HepG2 (cell line): ENCODE results near the gene THRB. TPM values are rescaled to one million over a fixed set of nuclear protein-coding genes. Genes with fewer than 3 reads are reported as not detected.

Experiments used
- ATAC-seq: fragments of 200-7000 bp; cut with Tn5 transposase; 3 replicates; pipeline ENCODE4 v1.9.1; 2020; ENCODE audit warnings: mild to moderate bottlenecking, moderate library complexity
- BruUV-seq: library from RNA; stranded (reverse); fragments of 400-500 nt; replicated peaks from 2 replicates; lab custom pipeline; 2021; lab: Mats Ljungman, UMichigan
- CTCF ChIA-PET: fragments of 300-600 bp; formaldehyde crosslinking; extraction: SDS; loops from one replicate; lab custom pipeline; 2021; ENCODE audit warnings: low total read pairs, inconsistent platforms, low intra/inter-chr PET ratio; lab: Yijun Ruan, JAX
- POLR2A ChIA-PET: fragments of 350-600 bp; sonication (Branson Sonifier 250); formaldehyde crosslinking; loops from one replicate; lab custom pipeline; 2020; ENCODE audit warnings: antibody characterized with exemption, inconsistent platforms; lab: Yijun Ruan, JAX
- DNase-seq: peaks from one replicate; pipeline ENCODE4 v3.0.0-alpha.2; 2015; ENCODE audit warnings: low spot score
- FAIRE-seq: peaks from 3 replicates; lab custom pipeline; 2011; peaks lifted over from hg19 to GRCh38; lab: Jason Lieb, UNC
- H2AFZ ChIP-seq: one replicate; pipeline ENCODE4 v1.6.1; 2011; ENCODE audit warnings: low read length, inconsistent platforms
- H3K27ac ChIP-seq: fragments of 300-600 bp; 3 replicates; pipeline ENCODE4 v1.8.0; 2011; ENCODE audit warnings: mixed run types, mild to moderate bottlenecking, mixed read lengths, low read length, inconsistent platforms; ENCODE audit not compliant: insufficient read depth; ENCODE audit errors: extremely low read length
- H3K27me3 ChIP-seq, 2 experiments: fragments of 200-600 bp in 1 of 2; 2 replicates in 1 of 2; 3 replicates in 1 of 2; pipeline versions ENCODE4 v1.6.0 to v1.8.0; 2011; ENCODE audit warnings: low read length in 2 of 2, mild to moderate bottlenecking in 2 of 2, moderate library complexity in 2 of 2, inconsistent platforms in 1 of 2; ENCODE audit not compliant: insufficient read depth in 2 of 2, control insufficient read depth in 1 of 2
- H3K36me3 ChIP-seq, 2 experiments: fragments of 200-600 bp in 1 of 2; replicated peaks in 1 of 2; 2 replicates in 1 of 2; 3 replicates in 1 of 2; pipeline versions ENCODE4 v1.5.1 to v1.8.0; 2011; ENCODE audit warnings: low read length in 2 of 2, inconsistent platforms in 1 of 2; ENCODE audit not compliant: insufficient read depth in 2 of 2, control insufficient read depth in 1 of 2
- H3K4me1 ChIP-seq: 2 replicates; pipeline ENCODE4 v1.5.1; 2012; ENCODE audit warnings: low read length, inconsistent platforms; ENCODE audit not compliant: insufficient read depth
- H3K4me2 ChIP-seq: 2 replicates; pipeline ENCODE4 v1.6.0; 2011; ENCODE audit warnings: low read depth, low read length, inconsistent platforms
- H3K4me3 ChIP-seq, 3 experiments: fragments of 200-600 bp in 1 of 3; sonication (generic), shearing (Covaris generic) in 1 of 3; replicated peaks in 1 of 3; 2 replicates each; pipeline ENCODE4 v1.5.1; 2011 to 2016; ENCODE audit warnings: low read length in 3 of 3, inconsistent platforms in 2 of 3, low read depth in 2 of 3, mild to moderate bottlenecking in 2 of 3, control low read depth in 1 of 3, mixed read lengths in 1 of 3; ENCODE audit not compliant: insufficient read depth in 1 of 3
- H3K79me2 ChIP-seq: one replicate; pipeline ENCODE4 v1.6.1; 2011; ENCODE audit warnings: low read length, inconsistent platforms; ENCODE audit not compliant: insufficient read depth
- H3K9ac ChIP-seq: 2 replicates; pipeline ENCODE4 v1.6.0; 2011; ENCODE audit warnings: mild to moderate bottlenecking, low read depth, low read length, inconsistent platforms; ENCODE audit not compliant: insufficient read depth
- H3K9me3 ChIP-seq: 2 replicates; pipeline ENCODE4 v1.5.1; 2012; ENCODE audit warnings: mild to moderate bottlenecking, low read length
- H4K20me1 ChIP-seq: 2 replicates; pipeline ENCODE4 v1.6.0; 2011; ENCODE audit warnings: inconsistent platforms, mild to moderate bottlenecking, low read length, moderate library complexity; ENCODE audit not compliant: insufficient read depth
- HNRNPK ChIP-seq: fragments of 200-400 bp; formaldehyde crosslinking; IDR thresholded peaks from 2 replicates; pipeline ENCODE4 v1.6.1; 2018; ENCODE audit warnings: low read length, low read depth, moderate library complexity, mild to moderate bottlenecking; ENCODE audit not compliant: poor library complexity, severe bottlenecking
- HNRNPUL1 ChIP-seq: fragments of 200-400 bp; formaldehyde crosslinking; IDR thresholded peaks from 2 replicates; pipeline ENCODE4 v1.6.1; 2017; ENCODE audit warnings: low read depth, mild to moderate bottlenecking, low read length, moderate library complexity
- ISX ChIP-seq: sonication (generic); formaldehyde crosslinking; conservative IDR thresholded peaks from 2 replicates; pipeline ENCODE4 v1.5.0; 2020; ENCODE audit warnings: missing genetic modification reagents
- MBD4 ChIP-seq: IDR thresholded peaks from 2 replicates; pipeline ENCODE4 v1.6.1; 2012; ENCODE audit warnings: low read length, inconsistent platforms, borderline replicate concordance
- MIXL1 ChIP-seq: IDR thresholded peaks from 2 replicates; pipeline ENCODE4 v1.6.1; 2016
- MTA1 ChIP-seq: sonication (generic); formaldehyde crosslinking; IDR thresholded peaks from 2 replicates; pipeline ENCODE4 v1.4.0; 2020; ENCODE audit warnings: missing genetic modification reagents, mild to moderate bottlenecking, borderline replicate concordance
- MYNN ChIP-seq: sonication (generic); formaldehyde crosslinking; IDR thresholded peaks from 2 replicates; pipeline ENCODE4 v1.4.0; 2020; ENCODE audit warnings: mild to moderate bottlenecking, low read depth, missing genetic modification reagents
- NFIC ChIP-seq: IDR thresholded peaks from 2 replicates; pipeline ENCODE4 v1.6.1; 2012; ENCODE audit warnings: mild to moderate bottlenecking, low read length, inconsistent platforms
- PHF8 ChIP-seq: sonication (generic); formaldehyde crosslinking; IDR thresholded peaks from 2 replicates; pipeline ENCODE4 v1.5.0; 2020; ENCODE audit warnings: missing genetic modification reagents
- SP5 ChIP-seq: IDR thresholded peaks from 2 replicates; pipeline ENCODE4 v1.6.1; 2016; ENCODE audit warnings: low read depth, borderline replicate concordance
- TARDBP ChIP-seq: sonication (generic); formaldehyde crosslinking; IDR thresholded peaks from 2 replicates; pipeline ENCODE4 v1.8.0; 2022; ENCODE audit warnings: mild to moderate bottlenecking, missing genetic modification reagents
- TP53 ChIP-seq: sonication (generic); formaldehyde crosslinking; conservative IDR thresholded peaks from 2 replicates; pipeline ENCODE4 v1.4.0; 2020; ENCODE audit warnings: missing genetic modification reagents
- ZFP36L1 ChIP-seq: sonication (generic); formaldehyde crosslinking; IDR thresholded peaks from 2 replicates; pipeline ENCODE4 v1.8.0; 2022; ENCODE audit warnings: mild to moderate bottlenecking, missing genetic modification reagents, moderate library complexity
- ZNF460 ChIP-seq: sonication (generic); formaldehyde crosslinking; IDR thresholded peaks from 2 replicates; pipeline ENCODE4 v1.5.1; 2020; ENCODE audit warnings: missing genetic modification reagents, mild to moderate bottlenecking, borderline replicate concordance
- in situ Hi-C: cut with HindIII; loops from 2 replicates; pipeline ENCODE4 v1.10.0; 2017; ENCODE audit warnings: low pct_unique_long_range_greater_than_20kb; ENCODE audit not compliant: extremely low pct_ligation_motif_present
- intact Hi-C: fragments of 100-400 bp; cut with micrococcal nuclease; formaldehyde crosslinking; loops from one replicate; pipeline ENCODE4 v1.10.0; 2022; ENCODE audit not compliant: unreplicated experiment
- polyA plus RNA-seq, 8 experiments: library from polyadenylated mRNA; depleted of rRNA in 3 of 8; stranded (reverse) in 7 of 8; unstranded in 1 of 8; fragments of >200 nt; fragmentation: Illumina TruSeq in 4 of 8; extraction: Trizol in 4 of 8; gene quantifications; 2 replicates each; pipeline versions ENCODE4 v1.2.1 to v1.2.3, GENCODE V29; 2011 to 2016; ENCODE audit warnings: low read depth in 4 of 8, missing spikeins in 1 of 8, mixed read lengths in 1 of 8; ENCODE audit not compliant: insufficient read depth in 1 of 8
- total RNA-seq, 5 experiments: library from RNA; depleted of rRNA; stranded (reverse); fragments of >200 nt; fragmentation: Illumina TruSeq; extraction: Trizol; gene quantifications; 2 replicates each; pipeline ENCODE4 v1.2.3, GENCODE V29; 2016; ENCODE audit warnings: low read depth in 1 of 5
- TF ChIP-seq, protein P1 (sequence below): IDR thresholded peaks from 2 replicates; pipeline ENCODE4 v1.6.1; 2016; ENCODE audit warnings: mild to moderate bottlenecking
- TF ChIP-seq, protein P2 (sequence below): sonication (generic); formaldehyde crosslinking; IDR thresholded peaks from 2 replicates; pipeline ENCODE4 v1.5.1; 2020; ENCODE audit warnings: missing genetic modification reagents, mild to moderate bottlenecking, borderline replicate concordance
- TF ChIP-seq, protein P3 (sequence below): sonication (generic); formaldehyde crosslinking; IDR thresholded peaks from 2 replicates; pipeline ENCODE4 v1.4.0; 2020; ENCODE audit warnings: missing genetic modification reagents

THRB gene
- total and polyA plus RNA-seq, 2 of the 13 experiments (the other 11 are each of a cell fraction or from before 2014, with no cell fraction given): 4.7 to 22.7 TPM

DNA sequence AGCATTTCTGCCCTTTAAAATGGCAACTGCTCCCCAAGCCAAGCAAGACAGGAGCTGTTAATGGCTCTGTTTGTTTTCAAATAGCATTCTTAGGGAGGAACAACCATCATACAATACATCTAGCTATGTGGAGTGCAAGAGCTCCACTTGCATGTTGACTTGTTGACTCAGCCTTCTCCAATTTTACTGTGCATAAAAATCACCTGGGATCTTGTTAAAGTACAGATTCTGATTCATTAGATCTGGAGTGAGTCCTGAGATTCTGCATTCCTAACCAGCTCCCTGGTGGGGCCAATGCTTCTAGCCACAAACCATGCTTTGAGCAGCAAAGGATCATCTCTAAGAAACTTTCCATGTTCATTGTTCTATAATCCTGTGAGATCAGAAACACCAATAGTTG is 171.4 kb downstream of the THRB start:
- no peak overlapping the region for H3K4me2 ChIP-seq
- ATAC-seq: no peak
- DNase-seq: no peak
- H3K36me3 ChIP-seq: no peaks in the 10 kb centered on the region
- no peaks in the 10 kb centered on the region for H3K79me2 ChIP-seq
- H3K9me3 ChIP-seq: no peaks in the 10 kb centered on the region
- H4K20me1 ChIP-seq: no peaks in the 10 kb centered on the region
- in situ Hi-C loops: no loop called here
- no peaks in the 10 kb centered on the region for H3K4me1 ChIP-seq
- BruUV-seq: no TSS peak
- FAIRE-seq: no peak
- H3K9ac ChIP-seq: no peak overlapping the region
- no peak overlapping the region for H2AFZ ChIP-seq
- CTCF ChIA-PET: no interaction called here
- H3K27ac ChIP-seq: no peak overlapping the region
- no peak overlapping the region for H3K4me3 ChIP-seq
- H3K27me3 ChIP-seq: no peaks in the 10 kb centered on the region
- intact Hi-C loops: no loop called here
- POLR2A ChIA-PET: interaction anchor here (1.4 kb wide), 1 partner anchor 40 kb away, joined by 3 read pairs; no protein-coding TSS in a partner anchor
- no peak for TF ChIP-seq TP53 (CRISPR knock-in tag)
- no peak for TF ChIP-seq PHF8 (CRISPR knock-in tag)
- TF ChIP-seq, protein P1, sequence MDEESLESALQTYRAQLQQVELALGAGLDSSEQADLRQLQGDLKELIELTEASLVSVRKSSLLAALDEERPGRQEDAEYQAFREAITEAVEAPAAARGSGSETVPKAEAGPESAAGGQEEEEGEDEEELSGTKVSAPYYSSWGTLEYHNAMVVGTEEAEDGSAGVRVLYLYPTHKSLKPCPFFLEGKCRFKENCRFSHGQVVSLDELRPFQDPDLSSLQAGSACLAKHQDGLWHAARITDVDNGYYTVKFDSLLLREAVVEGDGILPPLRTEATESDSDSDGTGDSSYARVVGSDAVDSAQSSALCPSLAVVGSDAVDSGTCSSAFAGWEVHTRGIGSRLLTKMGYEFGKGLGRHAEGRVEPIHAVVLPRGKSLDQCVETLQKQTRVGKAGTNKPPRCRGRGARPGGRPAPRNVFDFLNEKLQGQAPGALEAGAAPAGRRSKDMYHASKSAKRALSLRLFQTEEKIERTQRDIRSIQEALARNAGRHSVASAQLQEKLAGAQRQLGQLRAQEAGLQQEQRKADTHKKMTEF: no peak
- no peak for TF ChIP-seq TARDBP (CRISPR knock-in tag)
- TF ChIP-seq SP5 (CRISPR knock-in tag): no peak
- TF ChIP-seq MYNN: no peak
- TF ChIP-seq NFIC: no peak
- TF ChIP-seq, protein P2, sequence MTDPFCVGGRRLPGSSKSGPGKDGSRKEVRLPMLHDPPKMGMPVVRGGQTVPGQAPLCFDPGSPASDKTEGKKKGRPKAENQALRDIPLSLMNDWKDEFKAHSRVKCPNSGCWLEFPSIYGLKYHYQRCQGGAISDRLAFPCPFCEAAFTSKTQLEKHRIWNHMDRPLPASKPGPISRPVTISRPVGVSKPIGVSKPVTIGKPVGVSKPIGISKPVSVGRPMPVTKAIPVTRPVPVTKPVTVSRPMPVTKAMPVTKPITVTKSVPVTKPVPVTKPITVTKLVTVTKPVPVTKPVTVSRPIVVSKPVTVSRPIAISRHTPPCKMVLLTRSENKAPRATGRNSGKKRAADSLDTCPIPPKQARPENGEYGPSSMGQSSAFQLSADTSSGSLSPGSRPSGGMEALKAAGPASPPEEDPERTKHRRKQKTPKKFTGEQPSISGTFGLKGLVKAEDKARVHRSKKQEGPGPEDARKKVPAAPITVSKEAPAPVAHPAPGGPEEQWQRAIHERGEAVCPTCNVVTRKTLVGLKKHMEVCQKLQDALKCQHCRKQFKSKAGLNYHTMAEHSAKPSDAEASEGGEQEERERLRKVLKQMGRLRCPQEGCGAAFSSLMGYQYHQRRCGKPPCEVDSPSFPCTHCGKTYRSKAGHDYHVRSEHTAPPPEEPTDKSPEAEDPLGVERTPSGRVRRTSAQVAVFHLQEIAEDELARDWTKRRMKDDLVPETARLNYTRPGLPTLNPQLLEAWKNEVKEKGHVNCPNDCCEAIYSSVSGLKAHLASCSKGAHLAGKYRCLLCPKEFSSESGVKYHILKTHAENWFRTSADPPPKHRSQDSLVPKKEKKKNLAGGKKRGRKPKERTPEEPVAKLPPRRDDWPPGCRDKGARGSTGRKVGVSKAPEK: no peak
- no peak for TF ChIP-seq MBD4
- TF ChIP-seq ISX (CRISPR knock-in tag): no peak
- no peak for TF ChIP-seq MTA1 (CRISPR knock-in tag)
- TF ChIP-seq HNRNPK: no peak
- TF ChIP-seq HNRNPUL1: no peak
- TF ChIP-seq, protein P3, sequence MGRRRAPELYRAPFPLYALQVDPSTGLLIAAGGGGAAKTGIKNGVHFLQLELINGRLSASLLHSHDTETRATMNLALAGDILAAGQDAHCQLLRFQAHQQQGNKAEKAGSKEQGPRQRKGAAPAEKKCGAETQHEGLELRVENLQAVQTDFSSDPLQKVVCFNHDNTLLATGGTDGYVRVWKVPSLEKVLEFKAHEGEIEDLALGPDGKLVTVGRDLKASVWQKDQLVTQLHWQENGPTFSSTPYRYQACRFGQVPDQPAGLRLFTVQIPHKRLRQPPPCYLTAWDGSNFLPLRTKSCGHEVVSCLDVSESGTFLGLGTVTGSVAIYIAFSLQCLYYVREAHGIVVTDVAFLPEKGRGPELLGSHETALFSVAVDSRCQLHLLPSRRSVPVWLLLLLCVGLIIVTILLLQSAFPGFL: no peak
- no peak for TF ChIP-seq ZNF460 (CRISPR knock-in tag)
- TF ChIP-seq ZFP36L1 (CRISPR knock-in tag): no peak
- no peak for TF ChIP-seq MIXL1 (CRISPR knock-in tag)
